ENCODE measurements around the gene DEFB114.

DNA sequence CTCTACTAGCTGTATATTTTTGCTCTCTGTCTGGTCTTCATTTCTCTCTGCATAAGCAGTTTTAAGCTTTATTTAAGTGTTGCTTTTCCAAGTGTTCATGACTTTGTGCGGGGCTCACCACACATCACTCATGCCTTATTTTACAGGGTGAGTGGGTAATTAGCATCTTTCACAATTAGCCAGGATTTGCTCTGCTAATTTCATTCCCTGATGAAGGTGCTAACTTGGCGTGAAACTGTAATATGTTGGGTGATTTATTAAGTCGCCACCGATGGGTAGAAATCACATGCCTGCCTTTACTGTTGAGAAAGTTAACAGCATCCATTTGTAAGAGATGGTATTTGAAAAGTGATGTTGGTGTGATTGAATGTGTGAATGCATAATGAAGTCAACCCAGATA is 44.7 kb downstream of the DEFB114 start:
- TF ChIP-seq, protein P1, sequence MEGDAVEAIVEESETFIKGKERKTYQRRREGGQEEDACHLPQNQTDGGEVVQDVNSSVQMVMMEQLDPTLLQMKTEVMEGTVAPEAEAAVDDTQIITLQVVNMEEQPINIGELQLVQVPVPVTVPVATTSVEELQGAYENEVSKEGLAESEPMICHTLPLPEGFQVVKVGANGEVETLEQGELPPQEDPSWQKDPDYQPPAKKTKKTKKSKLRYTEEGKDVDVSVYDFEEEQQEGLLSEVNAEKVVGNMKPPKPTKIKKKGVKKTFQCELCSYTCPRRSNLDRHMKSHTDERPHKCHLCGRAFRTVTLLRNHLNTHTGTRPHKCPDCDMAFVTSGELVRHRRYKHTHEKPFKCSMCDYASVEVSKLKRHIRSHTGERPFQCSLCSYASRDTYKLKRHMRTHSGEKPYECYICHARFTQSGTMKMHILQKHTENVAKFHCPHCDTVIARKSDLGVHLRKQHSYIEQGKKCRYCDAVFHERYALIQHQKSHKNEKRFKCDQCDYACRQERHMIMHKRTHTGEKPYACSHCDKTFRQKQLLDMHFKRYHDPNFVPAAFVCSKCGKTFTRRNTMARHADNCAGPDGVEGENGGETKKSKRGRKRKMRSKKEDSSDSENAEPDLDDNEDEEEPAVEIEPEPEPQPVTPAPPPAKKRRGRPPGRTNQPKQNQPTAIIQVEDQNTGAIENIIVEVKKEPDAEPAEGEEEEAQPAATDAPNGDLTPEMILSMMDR (IDR thresholded peaks at IDR 0.05) = no peak
- no peak for TF ChIP-seq EP300 (IDR thresholded peaks at IDR 0.05)
